Measurements from ENCODE around the gene TGIF2.
A peak's percentile ranks its signal among the peaks of the same experiment; 100 is the strongest.
"Not testable (repeated sequence)": the region's sequence is repeated elsewhere in the genome, so short reads cannot be mapped to it uniquely, and the experiment has no call there.

The TGIF2 gene

DNA sequence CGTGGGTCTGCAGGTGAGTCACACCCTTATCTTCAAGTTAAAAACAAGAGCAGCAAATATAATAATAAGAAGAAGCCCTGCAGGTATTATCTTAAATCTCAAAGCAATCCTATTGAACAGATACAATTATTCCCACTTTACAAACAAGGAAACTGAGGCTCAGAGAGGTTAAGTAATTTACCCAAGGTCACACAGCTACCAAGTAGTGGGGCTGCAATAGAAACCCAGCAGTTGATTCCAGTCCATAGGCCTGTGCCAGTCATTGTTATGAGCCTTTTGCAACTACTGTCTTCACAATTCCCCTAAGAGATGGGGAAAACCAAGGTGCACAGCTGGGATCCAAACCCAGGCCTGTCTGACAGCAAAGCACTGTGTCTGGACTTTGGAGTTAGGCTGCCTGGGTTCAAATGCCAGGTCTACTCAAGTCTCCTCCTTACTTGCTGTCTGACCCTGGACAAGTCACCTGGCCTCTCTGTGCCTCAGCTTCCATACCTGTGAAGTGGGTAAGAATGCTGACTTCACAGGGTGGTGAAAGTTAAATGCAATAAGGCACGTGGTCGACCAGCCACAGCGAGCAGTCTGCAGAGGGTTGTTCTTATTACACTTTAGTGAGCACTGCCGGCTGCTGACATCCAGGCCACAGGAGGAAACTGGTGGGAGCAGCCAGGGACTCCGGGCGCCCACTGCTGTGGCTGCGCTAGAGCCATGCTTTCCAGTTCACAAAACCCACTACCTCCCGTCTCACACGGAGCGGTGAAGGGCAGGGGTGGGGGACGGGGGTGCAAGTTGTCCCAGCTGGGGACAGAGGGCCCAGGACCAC, 26.0 kb upstream of the TGIF2 start:
- no peak for DNase-seq

DNA sequence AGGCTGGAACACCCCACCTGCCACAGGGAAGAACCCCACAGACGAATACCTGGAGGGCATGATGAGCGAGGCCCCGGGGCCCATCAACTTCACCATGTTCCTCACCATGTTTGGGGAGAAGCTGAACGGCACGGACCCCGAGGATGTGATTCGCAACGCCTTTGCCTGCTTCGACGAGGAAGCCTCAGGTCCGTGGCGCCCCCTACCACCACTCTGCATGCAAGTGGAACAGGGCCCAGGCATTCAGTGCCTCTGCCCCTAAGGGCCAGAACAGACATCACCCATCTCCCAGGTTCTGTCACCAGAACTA, 25.4 kb upstream of the TGIF2 start:
- DNase-seq = no peak

DNA sequence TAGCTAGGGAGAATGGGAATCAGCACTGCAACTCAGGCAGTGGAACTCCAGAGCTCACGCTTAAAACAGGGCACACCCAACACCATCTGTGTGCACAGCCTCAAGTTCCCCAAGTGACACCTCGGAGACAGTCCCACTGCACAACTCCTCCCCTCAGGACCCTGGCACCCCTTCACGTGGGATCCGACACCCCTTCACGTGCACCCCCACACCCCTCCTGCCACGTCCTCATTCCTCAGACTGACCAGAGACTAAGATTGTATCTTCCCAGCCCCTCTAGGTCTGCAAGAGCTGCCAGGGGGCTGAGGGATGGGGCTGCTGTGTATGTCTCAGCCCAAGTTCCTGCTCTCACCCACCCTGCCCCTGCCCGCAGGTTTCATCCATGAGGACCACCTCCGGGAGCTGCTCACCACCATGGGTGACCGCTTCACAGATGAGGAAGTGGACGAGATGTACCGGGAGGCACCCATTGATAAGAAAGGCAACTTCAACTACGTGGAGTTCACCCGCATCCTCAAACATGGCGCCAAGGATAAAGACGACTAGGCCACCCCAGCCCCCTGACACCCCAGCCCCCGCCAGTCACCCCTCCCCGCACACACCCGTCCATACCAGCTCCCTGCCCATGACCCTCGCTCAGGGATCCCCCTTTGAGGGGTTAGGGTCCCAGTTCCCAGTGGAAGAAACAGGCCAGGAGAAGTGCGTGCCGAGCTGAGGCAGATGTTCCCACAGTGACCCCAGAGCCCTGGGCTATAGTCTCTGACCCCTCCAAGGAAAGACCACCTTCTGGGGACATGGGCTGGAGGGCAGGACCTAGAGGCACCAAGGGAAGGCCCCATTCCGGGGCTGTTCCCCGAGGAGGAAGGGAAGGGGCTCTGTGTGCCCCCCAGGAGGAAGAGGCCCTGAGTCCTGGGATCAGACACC, 24.4 kb upstream of the TGIF2 start:
- no peak for DNase-seq

GRCh38 chr20:36549628-36549941, 23.8 kb upstream of the TGIF2 start:
- DNase-seq = no peak

DNA sequence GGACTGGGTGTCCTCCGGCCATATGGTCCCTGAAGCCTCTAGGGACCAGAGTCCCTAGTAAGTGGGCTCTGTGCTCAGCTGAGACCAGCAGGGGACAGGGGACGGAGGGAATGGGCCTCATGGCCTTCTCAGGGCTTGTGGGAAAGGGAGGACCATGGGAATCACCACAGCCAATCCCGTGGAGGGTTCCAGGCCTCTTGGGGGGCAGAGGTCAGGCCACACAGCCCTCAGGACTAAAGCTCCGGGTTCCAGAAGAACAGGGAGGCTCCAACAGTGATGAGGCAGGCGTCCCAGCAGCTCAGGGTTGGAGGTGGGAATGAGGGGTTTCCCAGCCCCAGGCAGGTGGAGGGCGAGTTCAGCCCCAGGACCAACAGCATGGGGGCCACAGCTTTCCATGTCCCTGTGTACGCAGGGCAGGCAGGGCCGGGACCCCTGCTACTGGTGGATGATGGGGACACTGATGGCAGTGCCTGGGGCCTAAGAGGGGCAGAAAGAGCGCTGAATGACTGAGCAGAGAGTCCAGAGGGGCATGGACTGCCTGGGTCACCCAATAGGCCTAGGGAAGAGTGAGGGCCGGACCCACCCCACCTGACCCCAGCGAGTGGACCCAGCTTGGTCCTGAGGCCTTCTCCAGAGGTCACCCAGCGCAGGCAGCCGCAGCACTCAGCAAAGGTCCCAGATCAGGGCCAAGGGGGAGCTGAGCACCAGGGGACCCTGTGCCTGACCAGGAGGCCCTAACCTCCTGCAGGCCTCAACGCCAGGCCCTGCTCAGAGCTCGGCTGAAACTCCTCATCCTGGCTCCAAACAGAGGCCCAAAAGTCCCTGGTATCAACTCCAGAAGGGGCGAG, 23.2 kb upstream of the TGIF2 start:
- no peak for DNase-seq

- DNase-seq = no peak
These were observed 22.6 kb upstream of the TGIF2 start for GRCh38 chr20:36550790-36551299.

GRCh38 chr20:36555248-36555647, 18.1 kb upstream of the TGIF2 start:
- no peak for DNase-seq

GRCh38 chr20:36562724-36563123, 10.7 kb upstream of the TGIF2 start:
- no peak for DNase-seq

DNA sequence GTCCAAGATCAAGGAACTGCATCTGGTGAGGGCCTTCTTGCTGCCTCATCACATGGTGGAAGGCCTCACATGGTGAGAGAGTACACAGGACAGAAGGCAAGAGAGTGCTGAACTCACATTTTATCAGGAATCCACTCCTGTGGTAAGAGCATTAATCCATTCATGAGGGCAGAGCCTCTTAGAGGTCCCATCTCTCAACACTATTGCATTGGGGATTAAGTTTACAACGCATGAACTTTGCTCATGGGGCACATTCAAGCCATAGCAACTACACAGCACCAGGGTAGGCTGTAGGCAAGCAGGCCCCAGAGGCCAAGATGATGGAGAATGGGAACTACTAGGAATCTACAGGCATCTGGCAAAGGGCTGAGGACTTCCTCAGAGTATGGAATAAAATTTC, 10.0 kb upstream of the TGIF2 start:
- no peak for DNase-seq

DNA sequence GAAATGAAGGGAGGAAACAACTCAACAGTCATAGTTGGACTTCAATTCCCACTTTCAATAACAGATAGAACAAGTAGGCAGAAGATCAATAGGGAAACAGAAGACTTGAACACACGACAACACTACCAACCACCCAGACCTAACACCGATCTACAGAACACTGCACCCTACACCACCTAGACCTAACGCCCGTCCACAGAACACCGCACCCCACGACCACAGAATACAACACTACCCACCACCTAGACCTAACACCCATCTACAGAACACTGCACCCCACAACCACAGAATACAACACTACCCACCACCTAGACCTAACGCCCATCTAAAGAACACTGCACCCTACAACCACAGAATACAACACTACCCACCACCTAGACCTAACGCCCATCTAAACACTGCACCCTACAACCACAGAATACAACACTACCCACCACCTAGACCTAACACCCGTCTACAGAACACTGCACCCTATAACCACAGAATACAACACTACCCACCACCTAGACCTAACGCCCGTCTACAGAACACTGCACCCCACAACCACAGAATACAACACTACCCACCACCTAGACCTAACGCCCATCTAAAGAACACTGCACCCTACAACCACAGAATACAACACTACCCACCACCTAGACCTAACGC, 9.2 kb upstream of the TGIF2 start:
- DNase-seq = not testable (repeated sequence)

GRCh38 chr20:36564726-36565121, 8.7 kb upstream of the TGIF2 start:
- not testable (repeated sequence) for DNase-seq

DNA sequence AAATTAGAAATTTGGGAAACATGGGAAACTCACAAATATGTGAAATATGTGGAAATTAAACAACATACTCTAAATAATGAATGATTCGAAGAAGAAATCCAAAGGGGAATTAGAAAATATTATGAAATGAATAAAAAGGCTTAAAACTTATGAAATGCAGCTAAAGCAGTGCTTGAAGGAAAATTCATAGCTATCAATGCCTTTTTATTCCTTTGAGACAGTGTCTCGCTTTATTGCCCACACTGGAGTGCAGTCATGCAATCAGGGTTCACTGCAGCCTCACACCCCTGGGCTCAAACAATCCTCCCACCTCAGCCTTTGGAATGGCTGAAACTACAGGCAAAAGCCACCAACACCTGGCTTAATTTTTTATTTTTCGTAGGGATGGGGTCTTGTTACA, 7.9 kb upstream of the TGIF2 start:
- no peak for DNase-seq

- no peak for DNase-seq
These were observed 3.5 kb upstream of the TGIF2 start for GRCh38 chr20:36569847-36570429.

DNA sequence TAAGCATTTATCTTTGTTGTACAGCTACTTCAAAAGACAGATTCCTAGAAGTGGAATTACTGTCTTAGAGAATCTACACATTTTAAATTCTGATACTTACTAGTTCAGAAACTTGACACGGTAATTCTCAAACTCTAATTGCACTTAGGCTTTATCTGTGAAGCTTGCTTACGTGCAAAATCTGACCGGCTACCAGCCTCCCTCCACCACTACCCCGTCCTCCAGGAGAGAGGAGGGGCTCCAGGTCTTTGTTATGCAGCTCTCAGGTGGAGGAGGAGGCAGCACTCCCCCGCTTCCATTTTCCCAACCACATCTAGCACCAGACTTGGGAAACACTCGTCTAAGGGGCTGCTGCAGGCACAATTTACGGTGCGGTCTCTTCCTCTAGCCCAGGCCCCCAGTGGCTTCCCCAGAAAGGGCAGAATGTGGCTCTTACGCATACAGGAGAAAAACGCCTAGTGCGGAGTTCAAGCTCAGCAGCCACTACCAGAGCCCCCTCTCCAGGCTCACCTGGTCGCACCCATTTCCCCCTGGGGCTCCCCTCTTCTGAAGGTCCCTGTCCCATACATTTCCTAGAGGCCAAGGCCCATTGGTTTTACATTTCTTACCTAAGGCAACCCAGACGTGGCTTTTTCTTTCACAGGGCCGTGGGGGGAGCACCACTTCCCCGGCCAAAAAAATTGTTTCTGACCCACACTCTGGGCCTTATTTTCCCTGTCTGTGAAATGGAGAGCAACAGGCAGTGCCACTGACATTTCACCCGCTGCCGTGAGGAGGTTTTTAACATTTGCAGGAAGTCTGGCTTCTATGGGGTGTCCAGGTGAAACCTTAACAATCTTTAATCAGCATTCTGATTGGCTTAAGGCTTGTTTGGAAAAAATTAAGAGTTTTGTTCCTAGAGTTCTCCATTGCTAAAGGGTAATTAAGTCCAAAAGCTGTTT, 1.6 kb upstream of the TGIF2 start:
- DNase-seq = no peak

DNA sequence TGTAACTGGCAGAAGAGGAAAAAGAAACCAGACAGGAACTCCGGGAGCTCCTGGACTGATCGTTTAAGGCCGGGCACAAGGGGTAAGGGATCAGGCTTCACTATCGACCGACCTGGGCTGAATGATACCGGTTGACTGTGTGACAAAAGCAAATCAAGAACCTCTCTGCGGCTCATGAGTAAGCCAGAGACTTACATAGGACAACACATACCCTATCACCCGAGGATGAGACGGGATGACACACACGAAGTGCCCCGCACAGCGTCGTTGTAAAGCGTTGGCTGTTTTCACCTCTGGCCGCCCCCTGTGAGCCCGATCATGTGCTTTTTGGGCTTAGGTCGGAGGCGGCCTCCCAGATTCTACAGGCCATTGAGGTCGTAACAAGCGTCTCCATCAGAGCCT, 695 bp upstream of the TGIF2 start:
- no peak for DNase-seq

DNA sequence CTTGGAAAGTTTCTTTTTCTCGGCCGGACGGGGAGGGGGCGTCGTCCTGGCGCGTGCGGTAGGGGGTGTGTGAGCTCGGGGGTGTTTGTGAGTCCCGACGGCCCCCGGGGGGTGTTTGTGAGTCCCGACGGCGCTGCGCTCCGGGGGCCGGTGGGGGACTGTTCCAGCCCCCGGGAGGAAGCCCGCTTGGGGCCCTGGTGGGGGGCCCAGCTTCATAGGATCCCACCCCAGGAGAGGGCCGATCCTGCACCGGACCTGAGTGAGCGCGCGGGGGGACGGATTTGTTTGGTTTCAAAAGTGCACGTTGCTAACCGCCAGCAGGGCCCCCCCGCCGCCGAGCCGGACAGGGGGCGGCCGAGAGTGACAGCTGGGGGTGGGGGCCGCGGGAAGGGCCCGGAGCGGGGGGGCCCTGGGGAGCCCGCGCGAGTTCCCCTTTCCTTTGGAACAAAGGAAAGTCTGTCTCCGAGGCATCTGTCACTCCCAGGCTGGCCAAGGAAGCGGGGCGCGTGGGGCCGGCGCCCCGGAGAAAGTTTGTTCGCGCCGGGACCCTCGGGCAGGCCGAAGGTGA, 485 bp downstream of the TGIF2 start:
- no peak for DNase-seq

- peak; percentile 11 for DNase-seq
These were observed 1.2 kb downstream of the TGIF2 start for GRCh38 chr20:36574366-36575135.

GRCh38 chr20:36576081-36576445, 2.7 kb downstream of the TGIF2 start:
- DNase-seq = no peak

DNA sequence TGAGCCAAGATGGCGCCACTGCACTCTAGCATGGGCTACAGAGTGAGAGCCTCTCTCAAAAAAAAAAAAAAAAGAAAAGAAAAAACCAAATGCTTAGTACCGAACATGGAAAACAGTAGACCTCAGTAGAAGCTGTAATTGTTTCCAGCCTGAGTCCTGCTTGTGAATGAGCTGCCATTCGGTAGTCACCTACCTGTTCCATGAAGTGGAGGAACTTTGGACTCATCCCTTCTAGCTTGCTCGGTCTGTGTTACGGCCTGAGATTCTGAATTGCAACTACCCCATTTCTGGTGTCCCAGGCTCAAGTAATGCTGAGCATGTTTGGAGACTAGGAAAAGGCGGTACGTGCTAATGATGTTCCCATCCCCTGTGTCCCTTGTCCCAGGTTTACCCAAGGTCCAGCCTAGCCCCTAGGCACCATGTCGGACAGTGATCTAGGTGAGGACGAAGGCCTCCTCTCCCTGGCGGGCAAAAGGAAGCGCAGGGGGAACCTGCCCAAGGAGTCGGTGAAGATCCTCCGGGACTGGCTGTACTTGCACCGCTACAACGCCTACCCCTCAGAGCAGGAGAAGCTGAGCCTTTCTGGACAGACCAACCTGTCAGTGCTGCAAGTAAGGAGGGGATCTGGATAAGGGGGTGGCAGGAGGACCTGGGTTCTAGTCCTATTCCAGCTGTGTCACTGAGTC, 5.1 kb downstream of the TGIF2 start:
- DNase-seq = no peak

Data from NCI-H510A (cell line).